Measurements from ENCODE around the gene WDR90. TPM values are rescaled to one million over a fixed set of nuclear protein-coding genes. Genes with fewer than 3 reads are reported as not detected.

WDR90 gene
- total RNA-seq, 1 donor from 2014 or later = 25.2 TPM

- Mint-ChIP-seq H3K9me3 (ENCODE audit: unreplicated experiment) (no peaks in the 10 kb centered on the region), H3K4me1 (ENCODE audit: unreplicated experiment) (no peaks in the 10 kb centered on the region), H3K36me3 (ENCODE audit: low read depth, unreplicated experiment) (peaks cover 3% of the 10 kb centered on the region), H3K27ac (ENCODE audit: unreplicated experiment) (no peak overlapping the region), H3K4me3 (ENCODE audit: unreplicated experiment) (no peak overlapping the region), H3K27me3 (ENCODE audit: unreplicated experiment) (peaks cover 7% of the 10 kb centered on the region)
- TF ChIP-seq, protein P1, sequence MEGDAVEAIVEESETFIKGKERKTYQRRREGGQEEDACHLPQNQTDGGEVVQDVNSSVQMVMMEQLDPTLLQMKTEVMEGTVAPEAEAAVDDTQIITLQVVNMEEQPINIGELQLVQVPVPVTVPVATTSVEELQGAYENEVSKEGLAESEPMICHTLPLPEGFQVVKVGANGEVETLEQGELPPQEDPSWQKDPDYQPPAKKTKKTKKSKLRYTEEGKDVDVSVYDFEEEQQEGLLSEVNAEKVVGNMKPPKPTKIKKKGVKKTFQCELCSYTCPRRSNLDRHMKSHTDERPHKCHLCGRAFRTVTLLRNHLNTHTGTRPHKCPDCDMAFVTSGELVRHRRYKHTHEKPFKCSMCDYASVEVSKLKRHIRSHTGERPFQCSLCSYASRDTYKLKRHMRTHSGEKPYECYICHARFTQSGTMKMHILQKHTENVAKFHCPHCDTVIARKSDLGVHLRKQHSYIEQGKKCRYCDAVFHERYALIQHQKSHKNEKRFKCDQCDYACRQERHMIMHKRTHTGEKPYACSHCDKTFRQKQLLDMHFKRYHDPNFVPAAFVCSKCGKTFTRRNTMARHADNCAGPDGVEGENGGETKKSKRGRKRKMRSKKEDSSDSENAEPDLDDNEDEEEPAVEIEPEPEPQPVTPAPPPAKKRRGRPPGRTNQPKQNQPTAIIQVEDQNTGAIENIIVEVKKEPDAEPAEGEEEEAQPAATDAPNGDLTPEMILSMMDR (IDR thresholded peaks at IDR 0.05; ENCODE audit: unreplicated experiment) = no peak
- DNase-seq (ENCODE audit: low spot score) = no peak
Observed at GRCh38 chr16:621526-622105, 27.5 kb upstream of the WDR90 start.

DNA sequence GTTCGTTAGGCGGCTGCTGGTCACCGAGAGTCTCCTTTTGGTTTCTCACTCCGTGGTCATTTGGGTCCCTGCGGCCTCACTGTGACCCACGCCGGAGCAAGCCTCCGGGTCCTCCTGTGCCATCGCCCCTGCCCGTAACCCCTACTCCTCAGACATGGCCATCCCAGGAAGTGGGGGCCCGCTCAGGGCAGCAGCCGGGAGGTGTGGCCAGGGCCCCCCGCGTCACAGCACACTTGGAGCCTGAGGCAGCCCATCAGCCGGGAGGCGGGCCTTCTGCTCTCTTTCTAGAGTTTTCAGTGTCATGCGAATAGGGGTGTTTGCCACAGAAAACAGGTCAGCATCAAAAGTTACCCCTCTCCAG is 26.3 kb upstream of the WDR90 start:
- peaks cover 5% of the 10 kb centered on the region for H3K36me3 Mint-ChIP-seq (ENCODE audit: low read depth, unreplicated experiment)
- no peak for DNase-seq (ENCODE audit: low spot score)
- peak overlapping the region; percentile 30 for H3K27ac Mint-ChIP-seq (ENCODE audit: unreplicated experiment)
- no peaks in the 10 kb centered on the region for H3K9me3 Mint-ChIP-seq (ENCODE audit: unreplicated experiment)
- TF ChIP-seq, protein P1 (IDR thresholded peaks at IDR 0.05; ENCODE audit: unreplicated experiment) = no peak
- H3K4me3 Mint-ChIP-seq (ENCODE audit: unreplicated experiment) = no peak overlapping the region
- H3K27me3 Mint-ChIP-seq (ENCODE audit: unreplicated experiment) = peaks cover 7% of the 10 kb centered on the region
- no peaks in the 10 kb centered on the region for H3K4me1 Mint-ChIP-seq (ENCODE audit: unreplicated experiment)

- no peak overlapping the region for H3K27ac Mint-ChIP-seq (ENCODE audit: unreplicated experiment)
- peaks cover 5% of the 10 kb centered on the region for H3K36me3 Mint-ChIP-seq (ENCODE audit: low read depth, unreplicated experiment)
- DNase-seq (ENCODE audit: low spot score) = no peak
- H3K4me3 Mint-ChIP-seq (ENCODE audit: unreplicated experiment) = no peak overlapping the region
- TF ChIP-seq, protein P1 (IDR thresholded peaks at IDR 0.05; ENCODE audit: unreplicated experiment) = no peak
- H3K27me3 Mint-ChIP-seq (ENCODE audit: unreplicated experiment) = peaks cover 5% of the 10 kb centered on the region
- no peaks in the 10 kb centered on the region for H3K9me3 Mint-ChIP-seq (ENCODE audit: unreplicated experiment)
- H3K4me1 Mint-ChIP-seq (ENCODE audit: unreplicated experiment) = no peaks in the 10 kb centered on the region
Observed at GRCh38 chr16:624526-625070, 24.6 kb upstream of the WDR90 start.

GRCh38 chr16:625117-625976 is 23.8 kb upstream of the WDR90 start:
- Mint-ChIP-seq H3K4me3 (ENCODE audit: unreplicated experiment) (no peak overlapping the region), H3K9me3 (ENCODE audit: unreplicated experiment) (no peaks in the 10 kb centered on the region), H3K27ac (ENCODE audit: unreplicated experiment) (no peak overlapping the region)

More at GRCh38 chr16:625117-625976, 23.8 kb upstream of the WDR90 start:
- DNase-seq (ENCODE audit: low spot score) = no peak
- H3K4me1 Mint-ChIP-seq (ENCODE audit: unreplicated experiment) = no peaks in the 10 kb centered on the region
- H3K27me3 Mint-ChIP-seq (ENCODE audit: unreplicated experiment) = peaks cover 5% of the 10 kb centered on the region
- peaks cover 5% of the 10 kb centered on the region for H3K36me3 Mint-ChIP-seq (ENCODE audit: low read depth, unreplicated experiment)
- TF ChIP-seq, protein P1 (IDR thresholded peaks at IDR 0.05; ENCODE audit: unreplicated experiment) = no peak
